H9 (cell line): ENCODE results near the gene NR1H4. TPM values are rescaled to one million over a fixed set of nuclear protein-coding genes. Genes with fewer than 3 reads are reported as not detected.

Experiments
- DNase-seq: peaks from one replicate; pipeline ENCODE4 v3.0.0-alpha.2; 2017
- H2AFZ ChIP-seq: one replicate; pipeline ENCODE4 v1.6.1; 2013; ENCODE audit warnings: mild to moderate bottlenecking, low read length, control low read depth, moderate library complexity
- H2AK5ac ChIP-seq: 2 replicates; pipeline ENCODE4 v1.6.1; 2013; ENCODE audit warnings: low read length, control low read depth, mixed read lengths; ENCODE audit not compliant: insufficient read length
- H2BK120ac ChIP-seq: one replicate; pipeline ENCODE4 v1.6.1; 2013; ENCODE audit warnings: low read depth, mild to moderate bottlenecking, low read length, control low read depth, inconsistent platforms; ENCODE audit not compliant: poor library complexity, severe bottlenecking
- H2BK12ac ChIP-seq: 2 replicates; pipeline ENCODE4 v1.6.1; 2013; ENCODE audit warnings: low read length, control low read depth, mixed read lengths, low read depth; ENCODE audit not compliant: insufficient read length
- H2BK15ac ChIP-seq: 2 replicates; pipeline ENCODE4 v1.6.1; 2013; ENCODE audit warnings: low read depth, low read length, control low read depth
- H2BK20ac ChIP-seq: one replicate; pipeline ENCODE4 v1.6.1; 2013; ENCODE audit warnings: low read depth, mild to moderate bottlenecking, low read length, control low read depth, inconsistent platforms; ENCODE audit not compliant: poor library complexity, severe bottlenecking
- H2BK5ac ChIP-seq: 2 replicates; pipeline ENCODE4 v1.6.1; 2013; ENCODE audit warnings: low read length, control low read depth, mixed read lengths; ENCODE audit not compliant: insufficient read length
- H3K14ac ChIP-seq: 2 replicates; pipeline ENCODE4 v1.6.1; 2013; ENCODE audit warnings: low read length, control low read depth; ENCODE audit not compliant: insufficient read depth
- H3K18ac ChIP-seq: 2 replicates; pipeline ENCODE4 v1.6.1; 2013; ENCODE audit warnings: low read depth, mild to moderate bottlenecking, mixed read lengths, low read length, control low read depth; ENCODE audit not compliant: insufficient read length
- H3K23ac ChIP-seq: 2 replicates; pipeline ENCODE4 v1.6.1; 2013; ENCODE audit warnings: low read length, control low read depth, mixed read lengths, low read depth; ENCODE audit not compliant: insufficient read length
- H3K23me2 ChIP-seq: 2 replicates; pipeline ENCODE4 v1.6.1; 2013; ENCODE audit warnings: low read depth, mild to moderate bottlenecking, mixed read lengths, low read length, control low read depth; ENCODE audit not compliant: insufficient read length, poor library complexity, severe bottlenecking
- H3K27ac ChIP-seq: 2 replicates; pipeline ENCODE4 v1.5.1; 2013; ENCODE audit warnings: low read length, control low read depth, mixed read lengths, low read depth; ENCODE audit not compliant: insufficient read length
- H3K27me3 ChIP-seq: 2 replicates; pipeline ENCODE4 v1.6.1; 2013; ENCODE audit warnings: low read length, control low read depth, inconsistent platforms; ENCODE audit not compliant: insufficient read depth
- H3K4ac ChIP-seq: 2 replicates; pipeline ENCODE4 v1.6.1; 2013; ENCODE audit warnings: low read depth, mild to moderate bottlenecking, control low read depth, inconsistent platforms, low read length, moderate library complexity
- H3K4me1 ChIP-seq: 2 replicates; pipeline ENCODE4 v1.6.1; 2013; ENCODE audit warnings: low read length, control low read depth, inconsistent platforms; ENCODE audit not compliant: insufficient read depth
- H3K4me2 ChIP-seq: 2 replicates; pipeline ENCODE4 v1.6.1; 2013; ENCODE audit warnings: low read length, control low read depth, mixed read lengths; ENCODE audit not compliant: insufficient read length, insufficient read depth
- H3K56ac ChIP-seq: 2 replicates; pipeline ENCODE4 v1.6.1; 2013; ENCODE audit warnings: low read depth, mild to moderate bottlenecking, mixed read lengths, low read length, control low read depth; ENCODE audit not compliant: insufficient read length
- H3K79me1 ChIP-seq: 2 replicates; pipeline ENCODE4 v1.6.1; 2013; ENCODE audit warnings: low read depth, mild to moderate bottlenecking, moderate library complexity, low read length, control low read depth, inconsistent platforms; ENCODE audit not compliant: insufficient read depth, poor library complexity, severe bottlenecking
- H3K79me2 ChIP-seq: 2 replicates; pipeline ENCODE4 v1.6.1; 2013; ENCODE audit warnings: low read length, control low read depth, inconsistent platforms; ENCODE audit not compliant: insufficient read depth
- H3K9ac ChIP-seq: 2 replicates; pipeline ENCODE4 v1.6.1; 2013; ENCODE audit warnings: low read length, control low read depth, mixed read lengths; ENCODE audit not compliant: insufficient read length; ENCODE audit errors: extremely low read depth
- H3K9me3 ChIP-seq: one replicate; pipeline ENCODE4 v1.6.1; 2013; ENCODE audit warnings: low read depth, low read length, inconsistent platforms; ENCODE audit not compliant: control insufficient read depth
- H3T11ph ChIP-seq: one replicate; pipeline ENCODE4 v1.6.1; 2013; ENCODE audit warnings: mild to moderate bottlenecking, low read length, control low read depth, inconsistent platforms
- H4K20me1 ChIP-seq: one replicate; pipeline ENCODE4 v1.6.1; 2013; ENCODE audit not compliant: control insufficient read depth, insufficient read length, insufficient read depth
- H4K5ac ChIP-seq: 2 replicates; pipeline ENCODE4 v1.6.1; 2013; ENCODE audit warnings: low read depth, mild to moderate bottlenecking, mixed read lengths, low read length, control low read depth; ENCODE audit not compliant: insufficient read length
- H4K8ac ChIP-seq: replicated peaks from 2 replicates; pipeline ENCODE4 v1.6.1; 2013; ENCODE audit warnings: low read length, control low read depth, mixed read lengths, low read depth; ENCODE audit not compliant: insufficient read length
- H4K91ac ChIP-seq: 2 replicates; pipeline ENCODE4 v1.6.1; 2013; ENCODE audit warnings: low read depth, mild to moderate bottlenecking, moderate library complexity, mixed read lengths, low read length, control low read depth; ENCODE audit not compliant: insufficient read length
- H3K27ac Mint-ChIP-seq, 3 experiments: 2 replicates in 2 of 3; 3 replicates in 1 of 3; pipeline ENCODE4 v1.8.0; 2020 to 2021; ENCODE audit warnings: mixed read lengths in 3 of 3, mild to moderate bottlenecking in 1 of 3, moderate library complexity in 1 of 3
- H3K27me3 Mint-ChIP-seq: 2 replicates; pipeline ENCODE4 v1.8.0; 2021; ENCODE audit warnings: low read depth, mild to moderate bottlenecking, moderate library complexity, mixed read lengths
- H3K36me3 Mint-ChIP-seq, 3 experiments: 2 replicates in 2 of 3; 3 replicates in 1 of 3; pipeline ENCODE4 v1.8.0; 2020 to 2021; ENCODE audit warnings: low read depth in 3 of 3, mixed read lengths in 3 of 3; ENCODE audit not compliant: insufficient read depth in 1 of 3
- H3K4me1 Mint-ChIP-seq, 2 experiments: 2 replicates each; pipeline ENCODE4 v1.8.0; 2020; ENCODE audit warnings: mixed read lengths in 2 of 2
- H3K4me3 Mint-ChIP-seq, 2 experiments: 2 replicates in 1 of 2; 3 replicates in 1 of 2; pipeline ENCODE4 v1.8.0; 2020 to 2021; ENCODE audit warnings: mild to moderate bottlenecking in 2 of 2, mixed read lengths in 2 of 2, moderate library complexity in 1 of 2
- H3K9me3 Mint-ChIP-seq, 2 experiments: 2 replicates in 1 of 2; 3 replicates in 1 of 2; pipeline ENCODE4 v1.8.0; 2020; ENCODE audit warnings: mild to moderate bottlenecking in 2 of 2, mixed read lengths in 2 of 2, moderate library complexity in 1 of 2
- WGBS: extraction: QIAGEN DNeasy Blood & Tissue Kit; methylation state at CpG from one replicate; pipeline ENCODE4 v1.1.7; 2013; ENCODE audit warnings: missing lambda C conversion rate, low lambda C conversion rate, mixed read lengths; ENCODE audit not compliant: insufficient read length; ENCODE audit errors: extremely low coverage; 5-methylcytosine and 5-hydroxymethylcytosine counted together
- total RNA-seq: library from RNA; stranded (reverse); gene quantifications from 2 replicates; pipeline ENCODE4 v1.2.1, GENCODE V29; 2021
- TF ChIP-seq, protein P1 (sequence below): fragments of 200-600 bp; sonication (generic); conservative IDR thresholded peaks from 3 replicates; pipeline ENCODE4 v1.8.0; 2021; ENCODE audit warnings: antibody characterized with exemption, mild to moderate bottlenecking

NR1H4 gene
- total RNA-seq, 1 experiment from 2014 or later = not detected

DNA sequence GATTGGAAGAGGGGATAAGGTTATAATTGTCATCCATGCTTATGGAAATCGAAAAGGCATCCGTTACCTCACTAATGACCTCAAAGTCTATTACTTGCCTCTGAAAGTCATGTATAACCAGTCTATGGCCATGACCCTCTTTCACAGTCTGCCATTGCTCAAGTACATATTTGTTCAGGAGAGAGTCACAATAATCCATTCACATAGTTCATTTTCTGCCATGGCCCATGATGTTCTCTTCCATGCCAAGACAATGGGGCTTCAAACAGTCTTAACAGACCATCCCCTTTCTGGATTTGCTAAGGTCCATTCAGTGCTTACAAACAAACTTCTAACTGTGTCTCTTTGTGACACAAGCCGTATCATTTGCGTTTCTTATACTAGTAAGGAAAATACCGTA is 105.3 kb downstream of the NR1H4 start:
- H2AK5ac ChIP-seq = no peak overlapping the region
- no peak overlapping the region for H3K14ac ChIP-seq
- H3K9me3 ChIP-seq = no peaks in the 10 kb centered on the region
- H2AFZ ChIP-seq = no peak overlapping the region
- H2BK20ac ChIP-seq = no peak overlapping the region
- no peaks in the 10 kb centered on the region for H3K79me1 ChIP-seq
- DNase-seq = no peak
- H3K79me2 ChIP-seq = peaks cover 2% of the 10 kb centered on the region; the same call in 1 of the 2 replicates
- Mint-ChIP-seq H3K4me1 (peaks cover 8 to 10% of the 10 kb centered on the region in 2 experiments), H3K9me3 (peaks cover 5 to 16% of the 10 kb centered on the region in 2 experiments; a peak in 4 of 5 replicates), H3K27ac (no peak overlapping the region), H3K4me3 (no peak overlapping the region), H3K36me3 (peaks cover 9 to 17% (median 12%) of the 10 kb centered on the region in 3 experiments), H3K27me3 (no peaks in the 10 kb centered on the region)
- no peak overlapping the region for H2BK15ac ChIP-seq
- H3K23ac ChIP-seq = no peak overlapping the region
- H3K18ac ChIP-seq = no peak overlapping the region
- H3K27ac ChIP-seq = no peak overlapping the region
- H3T11ph ChIP-seq = no peak overlapping the region
- no peak overlapping the region for H4K5ac ChIP-seq
- no peak overlapping the region for H2BK5ac ChIP-seq
- H3K27me3 ChIP-seq = no peaks in the 10 kb centered on the region
- no peak overlapping the region for H4K91ac ChIP-seq
- H3K4me1 ChIP-seq = no peaks in the 10 kb centered on the region
- H4K20me1 ChIP-seq = no peaks in the 10 kb centered on the region
- no peak overlapping the region for H2BK120ac ChIP-seq
- H3K56ac ChIP-seq = no peak overlapping the region
- H4K8ac ChIP-seq = no peak overlapping the region
- no CpG with 5 or more reads among the region's 5 CpGs for WGBS
- H2BK12ac ChIP-seq = no peak overlapping the region
- H3K9ac ChIP-seq = no peak overlapping the region
- no peak overlapping the region for H3K4ac ChIP-seq
- H3K23me2 ChIP-seq = peaks cover 4% of the 10 kb centered on the region
- TF ChIP-seq, protein P1, sequence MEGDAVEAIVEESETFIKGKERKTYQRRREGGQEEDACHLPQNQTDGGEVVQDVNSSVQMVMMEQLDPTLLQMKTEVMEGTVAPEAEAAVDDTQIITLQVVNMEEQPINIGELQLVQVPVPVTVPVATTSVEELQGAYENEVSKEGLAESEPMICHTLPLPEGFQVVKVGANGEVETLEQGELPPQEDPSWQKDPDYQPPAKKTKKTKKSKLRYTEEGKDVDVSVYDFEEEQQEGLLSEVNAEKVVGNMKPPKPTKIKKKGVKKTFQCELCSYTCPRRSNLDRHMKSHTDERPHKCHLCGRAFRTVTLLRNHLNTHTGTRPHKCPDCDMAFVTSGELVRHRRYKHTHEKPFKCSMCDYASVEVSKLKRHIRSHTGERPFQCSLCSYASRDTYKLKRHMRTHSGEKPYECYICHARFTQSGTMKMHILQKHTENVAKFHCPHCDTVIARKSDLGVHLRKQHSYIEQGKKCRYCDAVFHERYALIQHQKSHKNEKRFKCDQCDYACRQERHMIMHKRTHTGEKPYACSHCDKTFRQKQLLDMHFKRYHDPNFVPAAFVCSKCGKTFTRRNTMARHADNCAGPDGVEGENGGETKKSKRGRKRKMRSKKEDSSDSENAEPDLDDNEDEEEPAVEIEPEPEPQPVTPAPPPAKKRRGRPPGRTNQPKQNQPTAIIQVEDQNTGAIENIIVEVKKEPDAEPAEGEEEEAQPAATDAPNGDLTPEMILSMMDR = no peak
- no peak overlapping the region for H3K4me2 ChIP-seq
